Omental fat pad (tissue), 4 donors: ENCODE results near the gene ARHGEF26. TPM values are rescaled to one million over a fixed set of nuclear protein-coding genes. Genes with fewer than 3 reads are reported as not detected.

Experiments used
- ATAC-seq: fragments of 150-250 bp; one replicate; pipeline ENCODE4 v1.9.1; 2016; ENCODE audit warnings: mild to moderate bottlenecking, moderate library complexity; ENCODE audit not compliant: low FRiP score
- DNase-seq: peaks from one replicate; pipeline ENCODE4 v3.0.0-alpha.2; 2019; ENCODE audit warnings: low spot score
- CTCF ChIP-seq, 3 donors: fragments of 450-650 bp; IDR thresholded peaks; one replicate each; pipeline ENCODE4 v1.5.1; 2016 to 2017; ENCODE audit warnings: antibody characterized with exemption in 3 of 3, mild to moderate bottlenecking in 3 of 3, moderate library complexity in 2 of 3
- total RNA-seq, 4 donors: library from RNA; depleted of rRNA; stranded (reverse); fragments of >200 nt; gene quantifications; one replicate each; pipeline ENCODE4 v1.1.0, GENCODE V29; 2016

Gene ARHGEF26
- total RNA-seq, 4 donors from 2014 or later = 12.0 to 26.9 (median 14.1) TPM

- ATAC-seq = no peak
- no peak for TF ChIP-seq CTCF (IDR thresholded peaks at IDR 0.05)
Observed at GRCh38 chr3:154242766-154243165, 121.6 kb downstream of the ARHGEF26 start.

GRCh38 chr3:154243353-154243752 lies 122.2 kb downstream of the ARHGEF26 start:
- ATAC-seq (no peak), DNase-seq (no peak)
- TF ChIP-seq CTCF (IDR thresholded peaks at IDR 0.05) = no peak

More at GRCh38 chr3:154242766-154243165, 121.6 kb downstream of the ARHGEF26 start:
- no peak for DNase-seq

GRCh38 chr3:154244644-154245043 lies 123.5 kb downstream of the ARHGEF26 start:
- DNase-seq = no peak
- no peak for ATAC-seq
- no peak for TF ChIP-seq CTCF (IDR thresholded peaks at IDR 0.05)

- ATAC-seq (no peak), DNase-seq (no peak)
- no peak for TF ChIP-seq CTCF (IDR thresholded peaks at IDR 0.05)
Observed at GRCh38 chr3:154247806-154248415, 126.7 kb downstream of the ARHGEF26 start.

- no peak for TF ChIP-seq CTCF (IDR thresholded peaks at IDR 0.05)
- ATAC-seq = no peak
- no peak for DNase-seq
Observed at GRCh38 chr3:154250291-154250690, 129.1 kb downstream of the ARHGEF26 start.

GRCh38 chr3:154251610-154252009 lies 130.4 kb downstream of the ARHGEF26 start:
- DNase-seq (no peak), ATAC-seq (no peak)
- no peak for TF ChIP-seq CTCF (IDR thresholded peaks at IDR 0.05)
